HepG2 (cell line): ENCODE data around the gene RICTOR. TPM values are rescaled to one million over a fixed set of nuclear protein-coding genes. Genes with fewer than 3 reads are reported as not detected.
A peak's percentile ranks its signal among the peaks of the same experiment; 100 is the strongest.

ENCODE experiments used
- ATAC-seq: fragments of 200-7000 bp; cut with Tn5 transposase; 3 replicates; pipeline ENCODE4 v1.9.1; 2020; ENCODE audit warnings: mild to moderate bottlenecking, moderate library complexity
- BruUV-seq: library from RNA; stranded (reverse); fragments of 400-500 nt; replicated peaks from 2 replicates; lab custom pipeline; 2021; lab: Mats Ljungman, UMichigan
- CTCF ChIA-PET: fragments of 300-600 bp; formaldehyde crosslinking; extraction: SDS; loops from one replicate; lab custom pipeline; 2021; ENCODE audit warnings: low total read pairs, inconsistent platforms, low intra/inter-chr PET ratio; lab: Yijun Ruan, JAX
- POLR2A ChIA-PET: fragments of 350-600 bp; sonication (Branson Sonifier 250); formaldehyde crosslinking; loops from one replicate; lab custom pipeline; 2020; ENCODE audit warnings: antibody characterized with exemption, inconsistent platforms; lab: Yijun Ruan, JAX
- DNase-seq: peaks from one replicate; pipeline ENCODE4 v3.0.0-alpha.2; 2015; ENCODE audit warnings: low spot score
- FAIRE-seq: peaks from 3 replicates; lab custom pipeline; 2011; peaks lifted over from hg19 to GRCh38; lab: Jason Lieb, UNC
- H2AFZ ChIP-seq: one replicate; pipeline ENCODE4 v1.6.1; 2011; ENCODE audit warnings: low read length, inconsistent platforms
- H3K27ac ChIP-seq: fragments of 300-600 bp; 3 replicates; pipeline ENCODE4 v1.8.0; 2011; ENCODE audit warnings: mixed run types, mild to moderate bottlenecking, mixed read lengths, low read length, inconsistent platforms; ENCODE audit not compliant: insufficient read depth; ENCODE audit errors: extremely low read length
- H3K27me3 ChIP-seq, 2 experiments: fragments of 200-600 bp in 1 of 2; 2 replicates in 1 of 2; 3 replicates in 1 of 2; pipeline versions ENCODE4 v1.6.0 to v1.8.0; 2011; ENCODE audit warnings: low read length in 2 of 2, mild to moderate bottlenecking in 2 of 2, moderate library complexity in 2 of 2, inconsistent platforms in 1 of 2; ENCODE audit not compliant: insufficient read depth in 2 of 2, control insufficient read depth in 1 of 2
- H3K36me3 ChIP-seq, 2 experiments: fragments of 200-600 bp in 1 of 2; replicated peaks in 1 of 2; 2 replicates in 1 of 2; 3 replicates in 1 of 2; pipeline versions ENCODE4 v1.5.1 to v1.8.0; 2011; ENCODE audit warnings: low read length in 2 of 2, inconsistent platforms in 1 of 2; ENCODE audit not compliant: insufficient read depth in 2 of 2, control insufficient read depth in 1 of 2
- H3K4me1 ChIP-seq: 2 replicates; pipeline ENCODE4 v1.5.1; 2012; ENCODE audit warnings: low read length, inconsistent platforms; ENCODE audit not compliant: insufficient read depth
- H3K4me2 ChIP-seq: 2 replicates; pipeline ENCODE4 v1.6.0; 2011; ENCODE audit warnings: low read depth, low read length, inconsistent platforms
- H3K4me3 ChIP-seq, 3 experiments: fragments of 200-600 bp in 1 of 3; sonication (generic), shearing (Covaris generic) in 1 of 3; replicated peaks in 1 of 3; 2 replicates each; pipeline ENCODE4 v1.5.1; 2011 to 2016; ENCODE audit warnings: low read length in 3 of 3, inconsistent platforms in 2 of 3, low read depth in 2 of 3, mild to moderate bottlenecking in 2 of 3, control low read depth in 1 of 3, mixed read lengths in 1 of 3; ENCODE audit not compliant: insufficient read depth in 1 of 3
- H3K79me2 ChIP-seq: one replicate; pipeline ENCODE4 v1.6.1; 2011; ENCODE audit warnings: low read length, inconsistent platforms; ENCODE audit not compliant: insufficient read depth
- H3K9ac ChIP-seq: 2 replicates; pipeline ENCODE4 v1.6.0; 2011; ENCODE audit warnings: mild to moderate bottlenecking, low read depth, low read length, inconsistent platforms; ENCODE audit not compliant: insufficient read depth
- H3K9me3 ChIP-seq: 2 replicates; pipeline ENCODE4 v1.5.1; 2012; ENCODE audit warnings: mild to moderate bottlenecking, low read length
- H4K20me1 ChIP-seq: 2 replicates; pipeline ENCODE4 v1.6.0; 2011; ENCODE audit warnings: inconsistent platforms, mild to moderate bottlenecking, low read length, moderate library complexity; ENCODE audit not compliant: insufficient read depth
- ATAD3A ChIP-seq: sonication (generic); formaldehyde crosslinking; IDR thresholded peaks from 2 replicates; pipeline ENCODE4 v1.4.0; 2020; ENCODE audit warnings: missing genetic modification reagents
- CBX2 ChIP-seq, 2 experiments: fragments of 200-600 bp in 1 of 2; sonication (generic); formaldehyde crosslinking in 1 of 2; IDR thresholded peaks; 2 replicates each; pipeline versions ENCODE4 v1.7.0 to v1.8.1; 2018 to 2022; ENCODE audit warnings: low read depth in 2 of 2, low read length in 1 of 2, mild to moderate bottlenecking in 1 of 2, missing genetic modification reagents in 1 of 2
- FOXP1 ChIP-seq, 2 experiments: fragments of 450-650 bp in 1 of 2; IDR thresholded peaks; 2 replicates each; pipeline ENCODE4 v1.6.1; 2017 to 2018; ENCODE audit warnings: antibody characterized with exemption in 1 of 2
- HNF4A ChIP-seq: sonication (generic); formaldehyde crosslinking; IDR thresholded peaks from 2 replicates; pipeline ENCODE4 v1.4.0; 2020; ENCODE audit warnings: missing genetic modification reagents
- RFXAP ChIP-seq: sonication (generic); formaldehyde crosslinking; IDR thresholded peaks from 2 replicates; pipeline ENCODE4 v1.4.0; 2020; ENCODE audit warnings: missing genetic modification reagents, borderline replicate concordance
- ZBTB38 ChIP-seq: sonication (generic); formaldehyde crosslinking; IDR thresholded peaks from 2 replicates; pipeline ENCODE4 v1.5.1; 2020; ENCODE audit warnings: mild to moderate bottlenecking, missing genetic modification reagents
- ZKSCAN1 ChIP-seq: fragments of 150-350 bp; IDR thresholded peaks from 2 replicates; pipeline ENCODE4 v1.6.1; 2014; ENCODE audit warnings: low read length
- ZMYM4 ChIP-seq: sonication (generic); formaldehyde crosslinking; IDR thresholded peaks from 2 replicates; pipeline ENCODE4 v1.8.1; 2023; ENCODE audit warnings: mild to moderate bottlenecking, missing genetic modification reagents
- WGBS: methylation state at CpG from one replicate; pipeline ENCODE4 v1.1.6; 2017; ENCODE audit warnings: low lambda C conversion rate; 5-methylcytosine and 5-hydroxymethylcytosine counted together
- in situ Hi-C: cut with HindIII; loops from 2 replicates; pipeline ENCODE4 v1.10.0; 2017; ENCODE audit warnings: low pct_unique_long_range_greater_than_20kb; ENCODE audit not compliant: extremely low pct_ligation_motif_present
- intact Hi-C: fragments of 100-400 bp; cut with micrococcal nuclease; formaldehyde crosslinking; loops from one replicate; pipeline ENCODE4 v1.10.0; 2022; ENCODE audit not compliant: unreplicated experiment
- polyA plus RNA-seq, 8 experiments: library from polyadenylated mRNA; depleted of rRNA in 3 of 8; stranded (reverse) in 7 of 8; unstranded in 1 of 8; fragments of >200 nt; fragmentation: Illumina TruSeq in 4 of 8; extraction: Trizol in 4 of 8; gene quantifications; 2 replicates each; pipeline versions ENCODE4 v1.2.1 to v1.2.3, GENCODE V29; 2011 to 2016; ENCODE audit warnings: low read depth in 4 of 8, missing spikeins in 1 of 8, mixed read lengths in 1 of 8; ENCODE audit not compliant: insufficient read depth in 1 of 8
- total RNA-seq, 5 experiments: library from RNA; depleted of rRNA; stranded (reverse); fragments of >200 nt; fragmentation: Illumina TruSeq; extraction: Trizol; gene quantifications; 2 replicates each; pipeline ENCODE4 v1.2.3, GENCODE V29; 2016; ENCODE audit warnings: low read depth in 1 of 5
- TF ChIP-seq, protein P1 (sequence below): sonication (generic); formaldehyde crosslinking; IDR thresholded peaks from 2 replicates; pipeline ENCODE4 v1.5.0; 2020; ENCODE audit warnings: missing genetic modification reagents, mild to moderate bottlenecking, borderline replicate concordance
- TF ChIP-seq, protein P2 (sequence below): IDR thresholded peaks from 2 replicates; pipeline ENCODE4 v1.6.1; 2012; ENCODE audit warnings: low read depth, low read length, improper control_type of control experiment
- TF ChIP-seq, protein P3 (sequence below): sonication (generic); formaldehyde crosslinking; IDR thresholded peaks from 2 replicates; pipeline ENCODE4 v1.4.0; 2020; ENCODE audit warnings: missing genetic modification reagents
- TF ChIP-seq, protein P4 (sequence below): sonication (generic); formaldehyde crosslinking; IDR thresholded peaks from 2 replicates; pipeline ENCODE4 v1.4.0; 2020; ENCODE audit warnings: mild to moderate bottlenecking, low read depth, missing genetic modification reagents

RICTOR gene
- total and polyA plus RNA-seq, 2 of the 13 experiments (the other 11 are each of a cell fraction or from before 2014, with no cell fraction given), result 10.7 to 15.4 TPM

DNA sequence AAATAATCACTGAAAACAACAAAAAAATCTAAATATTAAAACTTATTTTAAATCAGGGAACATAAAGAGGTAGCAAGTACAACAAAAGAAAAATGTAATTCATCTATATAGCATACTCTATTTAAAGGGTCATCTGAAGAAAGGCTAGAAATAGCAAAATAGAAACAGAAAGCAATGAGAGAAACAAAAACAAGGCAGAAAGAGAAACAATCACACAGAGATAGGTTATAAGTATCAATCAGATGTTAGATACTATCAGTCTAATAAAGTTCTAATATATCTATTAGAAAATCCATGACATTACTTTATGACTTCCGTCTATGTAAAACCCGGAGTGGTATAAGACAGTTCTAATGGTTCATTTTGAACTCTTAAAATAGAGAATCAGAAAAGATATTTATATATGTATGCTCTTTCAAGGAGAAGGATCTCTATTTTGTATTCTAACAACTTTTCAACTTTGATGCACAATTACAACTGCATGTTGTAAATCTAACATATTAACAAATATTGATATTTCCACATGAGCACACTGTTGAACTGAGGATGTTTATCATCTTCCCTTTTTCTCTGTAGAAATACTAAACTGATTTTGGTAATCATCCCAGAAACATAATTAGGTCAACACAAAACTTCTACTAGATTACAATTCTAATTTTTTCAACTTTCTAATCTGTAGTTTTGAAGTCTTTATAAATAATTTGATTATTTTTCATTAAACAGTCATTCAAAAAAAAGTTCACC is 15.8 kb downstream of the RICTOR start:
- H3K4me2 ChIP-seq, result no peak overlapping the region; the same call in 1 of the 2 replicates
- H2AFZ ChIP-seq, result no peak overlapping the region
- H3K36me3 ChIP-seq, result no peaks in the 10 kb centered on the region
- WGBS, result 91% methylated on average over 2 of the region's 2 CpGs
- FAIRE-seq (no peak), ATAC-seq (no peak), DNase-seq (no peak)
- H3K79me2 ChIP-seq, result peaks cover 73% of the 10 kb centered on the region
- no TSS peak for BruUV-seq
- POLR2A ChIA-PET, result no interaction called here
- CTCF ChIA-PET, result no interaction called here
- H4K20me1 ChIP-seq, result peaks cover 40% of the 10 kb centered on the region
- no peak for TF ChIP-seq ZKSCAN1
- TF ChIP-seq RFXAP (CRISPR knock-in tag), result no peak
- H3K27ac ChIP-seq, result no peak overlapping the region
- H3K4me1 ChIP-seq, result peaks cover 29% of the 10 kb centered on the region
- peak overlapping the region in 1 of 3 experiments; percentile 20; a peak in 1 of 6 replicates for H3K4me3 ChIP-seq
- no peak overlapping the region for H3K9ac ChIP-seq
- H3K27me3 ChIP-seq, result no peaks in the 10 kb centered on the region
- intact Hi-C loops (no loop called here), in situ Hi-C loops (no loop called here)
- no peaks in the 10 kb centered on the region for H3K9me3 ChIP-seq

DNA sequence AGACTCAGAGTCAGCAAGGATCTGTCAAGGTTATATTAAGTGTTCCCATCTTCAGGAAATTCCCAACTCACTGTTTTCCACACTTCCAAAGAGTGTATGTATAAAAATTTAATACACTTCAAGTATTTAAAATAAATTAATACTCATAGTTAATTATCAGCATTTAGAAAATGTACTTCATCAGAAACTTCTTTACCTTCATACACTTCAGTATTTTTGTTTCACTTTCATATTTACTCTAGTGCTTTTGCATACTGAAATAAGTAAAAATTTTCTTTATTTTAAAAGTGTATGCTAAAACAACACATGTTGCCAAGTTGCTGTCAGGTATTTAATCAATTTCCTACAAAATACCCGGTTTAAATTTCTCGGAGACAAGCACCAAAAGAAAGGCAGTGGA is 16.5 kb downstream of the RICTOR start:
- Histone ChIP-seq H3K4me1 (peaks cover 28% of the 10 kb centered on the region), H3K9me3 (no peaks in the 10 kb centered on the region), H4K20me1 (peaks cover 40% of the 10 kb centered on the region), H3K27me3 (no peaks in the 10 kb centered on the region), H3K79me2 (peaks cover 71% of the 10 kb centered on the region), H3K36me3 (no peaks in the 10 kb centered on the region), H2AFZ (no peak overlapping the region), H3K4me3 (peak overlapping the region in 1 of 3 experiments; percentile 20; a peak in 1 of 6 replicates), H3K27ac (no peak overlapping the region), H3K4me2 (no peak overlapping the region; the same call in 1 of the 2 replicates), H3K9ac (no peak overlapping the region)
- 75% methylated on average over 2 of the region's 2 CpGs for WGBS
- intact Hi-C loops, result loop anchor here (2.0 kb wide), 1 partner anchor 15 kb away; no protein-coding TSS in a partner anchor
- ATAC-seq (no peak), FAIRE-seq (no peak), DNase-seq (no peak)
- in situ Hi-C loops, result no loop called here
- ChIA-PET POLR2A (no interaction called here), CTCF (no interaction called here)
- BruUV-seq, result no TSS peak
- TF ChIP-seq ATAD3A (no peak), ZMYM4 (CRISPR knock-in tag) (no peak), FOXP1 (IDR thresholded peaks at IDR 0.05) (no peak), FOXP1 (CRISPR knock-in tag; IDR thresholded peaks at IDR 0.05) (no peak), ZBTB38 (CRISPR knock-in tag) (no peak), HNF4A (CRISPR knock-in tag) (no peak), CBX2 (IDR thresholded peaks at IDR 0.05; ENCODE audit: low read depth, low read length) (no peak), CBX2 (CRISPR knock-in tag; IDR thresholded peaks at IDR 0.05; ENCODE audit: low read depth) (no peak)
- TF ChIP-seq, protein P1, sequence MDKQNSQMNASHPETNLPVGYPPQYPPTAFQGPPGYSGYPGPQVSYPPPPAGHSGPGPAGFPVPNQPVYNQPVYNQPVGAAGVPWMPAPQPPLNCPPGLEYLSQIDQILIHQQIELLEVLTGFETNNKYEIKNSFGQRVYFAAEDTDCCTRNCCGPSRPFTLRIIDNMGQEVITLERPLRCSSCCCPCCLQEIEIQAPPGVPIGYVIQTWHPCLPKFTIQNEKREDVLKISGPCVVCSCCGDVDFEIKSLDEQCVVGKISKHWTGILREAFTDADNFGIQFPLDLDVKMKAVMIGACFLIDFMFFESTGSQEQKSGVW (CRISPR knock-in tag), result no peak
- TF ChIP-seq, protein P2, sequence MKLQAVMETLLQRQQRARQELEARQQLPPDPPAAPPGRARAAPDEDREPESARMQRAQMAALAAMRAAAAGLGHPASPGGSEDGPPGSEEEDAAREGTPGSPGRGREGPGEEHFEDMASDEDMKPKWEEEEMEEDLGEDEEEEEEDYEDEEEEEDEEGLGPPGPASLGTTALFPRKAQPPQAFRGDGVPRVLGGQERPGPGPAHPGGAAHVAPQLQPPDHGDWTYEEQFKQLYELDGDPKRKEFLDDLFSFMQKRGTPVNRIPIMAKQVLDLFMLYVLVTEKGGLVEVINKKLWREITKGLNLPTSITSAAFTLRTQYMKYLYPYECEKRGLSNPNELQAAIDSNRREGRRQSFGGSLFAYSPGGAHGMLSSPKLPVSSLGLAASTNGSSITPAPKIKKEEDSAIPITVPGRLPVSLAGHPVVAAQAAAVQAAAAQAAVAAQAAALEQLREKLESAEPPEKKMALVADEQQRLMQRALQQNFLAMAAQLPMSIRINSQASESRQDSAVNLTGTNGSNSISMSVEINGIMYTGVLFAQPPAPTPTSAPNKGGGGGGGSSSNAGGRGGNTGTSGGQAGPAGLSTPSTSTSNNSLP, result no peak
- TF ChIP-seq, protein P3, sequence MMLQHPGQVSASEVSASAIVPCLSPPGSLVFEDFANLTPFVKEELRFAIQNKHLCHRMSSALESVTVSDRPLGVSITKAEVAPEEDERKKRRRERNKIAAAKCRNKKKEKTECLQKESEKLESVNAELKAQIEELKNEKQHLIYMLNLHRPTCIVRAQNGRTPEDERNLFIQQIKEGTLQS, result no peak
- TF ChIP-seq, protein P4, sequence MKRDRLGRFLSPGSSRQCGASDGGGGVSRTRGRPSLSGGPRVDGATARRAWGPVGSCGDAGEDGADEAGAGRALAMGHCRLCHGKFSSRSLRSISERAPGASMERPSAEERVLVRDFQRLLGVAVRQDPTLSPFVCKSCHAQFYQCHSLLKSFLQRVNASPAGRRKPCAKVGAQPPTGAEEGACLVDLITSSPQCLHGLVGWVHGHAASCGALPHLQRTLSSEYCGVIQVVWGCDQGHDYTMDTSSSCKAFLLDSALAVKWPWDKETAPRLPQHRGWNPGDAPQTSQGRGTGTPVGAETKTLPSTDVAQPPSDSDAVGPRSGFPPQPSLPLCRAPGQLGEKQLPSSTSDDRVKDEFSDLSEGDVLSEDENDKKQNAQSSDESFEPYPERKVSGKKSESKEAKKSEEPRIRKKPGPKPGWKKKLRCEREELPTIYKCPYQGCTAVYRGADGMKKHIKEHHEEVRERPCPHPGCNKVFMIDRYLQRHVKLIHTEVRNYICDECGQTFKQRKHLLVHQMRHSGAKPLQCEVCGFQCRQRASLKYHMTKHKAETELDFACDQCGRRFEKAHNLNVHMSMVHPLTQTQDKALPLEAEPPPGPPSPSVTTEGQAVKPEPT (CRISPR knock-in tag), result no peak
